ENCODE data around the gene SNX25.
A peak's percentile ranks its signal among the peaks of the same experiment; 100 is the strongest.
"Not testable (repeated sequence)": the region's sequence is repeated elsewhere in the genome, so short reads cannot be mapped to it uniquely, and the experiment has no call there.

SNX25 gene

GRCh38 chr4:185209031-185209851 lies at the start of gene SNX25:
Gene SNX25, plus strand, starts transcription at chr4:185209598. Its CDS starts 229 bp downstream, at chr4:185209827.
- peak; percentile 71 for DNase-seq

DNA sequence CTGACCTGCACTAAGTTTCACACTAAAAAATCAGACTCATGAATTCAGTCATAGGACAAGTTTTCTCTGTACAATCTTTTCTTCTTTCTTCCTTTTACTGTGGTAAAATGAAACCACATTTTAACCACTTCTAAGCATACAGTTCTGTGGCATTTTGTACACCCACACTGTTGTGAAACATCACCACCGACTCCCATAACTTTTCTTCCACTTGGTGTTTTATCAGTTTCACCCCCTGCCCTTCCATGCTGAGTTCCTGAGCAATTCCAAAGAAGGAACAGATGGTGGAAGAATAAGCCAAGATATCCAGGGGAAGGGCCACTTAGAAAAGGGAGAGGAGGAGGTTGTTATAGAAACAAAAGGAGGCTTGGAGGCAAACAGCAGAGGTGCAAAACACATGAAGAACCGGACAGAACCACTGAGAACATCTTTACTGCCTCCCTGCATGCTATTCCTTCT lies 43.8 kb upstream of the SNX25 start:
- no peak for DNase-seq

DNA sequence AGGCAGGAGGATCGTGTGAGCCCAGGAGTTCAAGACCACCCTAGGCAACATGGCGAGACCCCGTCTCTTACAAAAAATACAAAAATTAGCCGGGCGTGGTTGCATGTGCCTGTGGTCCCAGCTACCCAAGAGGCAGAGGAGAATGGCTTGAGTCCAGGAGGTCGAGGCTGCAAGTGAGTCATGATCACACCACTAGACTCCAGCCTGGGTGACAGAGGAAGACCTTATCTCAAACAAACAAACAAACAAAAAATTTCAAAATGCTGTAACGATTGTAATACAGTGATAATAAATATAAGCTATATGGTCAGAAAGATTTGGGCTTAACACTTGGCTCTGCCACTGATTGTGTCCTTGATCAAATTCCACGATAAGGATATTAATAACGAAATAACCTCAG lies 42.2 kb upstream of the SNX25 start:
- no peak for DNase-seq

- peak; percentile 66 for DNase-seq
Measured at GRCh38 chr4:185171373-185172071, 37.9 kb upstream of the SNX25 start.

DNA sequence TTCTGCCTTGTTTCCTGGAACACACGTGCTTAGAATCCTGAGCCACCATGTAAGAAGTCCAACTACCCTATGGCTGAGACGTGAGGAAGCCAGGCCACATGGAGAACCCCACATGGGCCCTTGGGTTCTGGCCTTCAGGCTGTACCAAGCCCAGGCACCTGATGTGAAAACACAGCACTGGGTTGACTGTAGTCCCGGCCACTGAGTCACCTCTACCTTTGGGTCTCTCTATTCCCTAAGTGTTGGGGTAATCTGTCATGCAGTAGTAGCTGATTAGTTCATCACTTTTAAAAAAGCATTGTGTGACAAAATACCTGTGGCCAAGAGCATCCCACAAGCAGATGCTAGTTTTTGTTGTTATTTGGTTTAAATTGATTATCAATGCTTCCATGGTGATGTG lies 29.9 kb upstream of the SNX25 start:
- DNase-seq = no peak

DNA sequence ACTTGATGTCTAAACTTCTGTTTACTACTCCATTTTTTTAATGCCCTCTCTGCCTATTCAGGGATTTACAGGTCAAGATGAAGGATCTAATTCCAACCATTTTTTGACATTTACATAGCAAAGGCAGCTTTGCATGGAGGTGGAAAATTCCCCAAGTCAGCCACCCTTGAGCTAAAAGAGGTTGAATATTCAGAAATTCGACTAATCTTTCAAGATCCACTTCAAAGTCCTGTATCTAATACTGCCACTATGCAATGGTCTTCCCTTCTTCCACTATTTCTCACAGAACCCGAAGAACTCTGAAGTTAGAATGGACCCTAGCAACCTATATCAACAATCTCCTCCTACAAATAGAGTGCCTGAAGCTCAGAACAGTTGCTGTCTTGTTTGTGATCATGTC lies 27.2 kb upstream of the SNX25 start:
- no peak for DNase-seq

DNA sequence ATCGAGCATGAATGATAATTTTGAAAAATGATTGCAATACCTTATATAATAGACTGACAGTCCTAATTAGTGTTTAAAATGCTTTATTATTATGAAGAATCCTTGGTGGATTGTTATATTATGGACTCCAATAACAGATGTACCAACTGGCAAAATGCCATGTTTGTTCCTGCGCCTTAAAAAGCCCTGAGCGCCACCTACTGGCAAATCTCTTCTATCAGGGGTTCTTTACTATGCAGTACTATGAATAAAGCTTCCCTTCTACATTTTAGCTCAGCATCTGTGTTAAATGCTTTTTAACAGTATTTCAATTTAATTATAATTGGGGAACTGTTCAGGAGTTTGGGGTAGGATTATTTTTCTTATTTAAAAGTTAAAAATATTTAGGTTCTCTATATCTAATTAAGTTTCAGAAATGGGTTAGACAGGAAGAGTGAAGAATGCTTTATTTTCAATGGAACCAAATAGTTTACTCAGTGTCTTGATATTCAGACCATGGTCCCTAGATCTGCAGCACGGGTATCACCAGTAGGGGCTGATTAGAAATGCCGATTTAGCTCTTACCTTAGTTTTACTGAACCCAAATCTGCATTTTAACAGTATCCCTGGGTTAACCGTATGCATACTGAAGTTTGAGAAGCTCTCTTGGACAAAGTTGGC lies 25.6 kb upstream of the SNX25 start:
- DNase-seq = peak; percentile 84

DNA sequence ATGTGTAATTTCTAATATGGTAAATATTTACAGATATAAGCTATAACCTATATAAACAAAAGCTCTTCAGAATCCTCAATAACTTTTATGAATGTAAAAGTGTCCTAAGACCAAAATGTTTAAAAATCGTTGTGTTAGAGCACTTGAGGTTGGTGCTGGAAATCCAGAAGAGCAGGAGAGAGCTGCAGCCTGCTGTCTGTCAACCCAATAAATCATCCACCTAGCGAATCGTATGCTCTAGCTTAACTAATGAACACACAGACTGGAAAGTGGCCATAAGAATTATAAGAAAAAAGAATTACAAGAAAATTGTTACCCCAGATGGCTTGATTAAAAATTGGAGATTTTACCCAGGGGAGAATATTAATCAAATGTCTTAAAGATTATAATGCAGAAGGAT lies 22.6 kb upstream of the SNX25 start:
- DNase-seq = no peak

DNA sequence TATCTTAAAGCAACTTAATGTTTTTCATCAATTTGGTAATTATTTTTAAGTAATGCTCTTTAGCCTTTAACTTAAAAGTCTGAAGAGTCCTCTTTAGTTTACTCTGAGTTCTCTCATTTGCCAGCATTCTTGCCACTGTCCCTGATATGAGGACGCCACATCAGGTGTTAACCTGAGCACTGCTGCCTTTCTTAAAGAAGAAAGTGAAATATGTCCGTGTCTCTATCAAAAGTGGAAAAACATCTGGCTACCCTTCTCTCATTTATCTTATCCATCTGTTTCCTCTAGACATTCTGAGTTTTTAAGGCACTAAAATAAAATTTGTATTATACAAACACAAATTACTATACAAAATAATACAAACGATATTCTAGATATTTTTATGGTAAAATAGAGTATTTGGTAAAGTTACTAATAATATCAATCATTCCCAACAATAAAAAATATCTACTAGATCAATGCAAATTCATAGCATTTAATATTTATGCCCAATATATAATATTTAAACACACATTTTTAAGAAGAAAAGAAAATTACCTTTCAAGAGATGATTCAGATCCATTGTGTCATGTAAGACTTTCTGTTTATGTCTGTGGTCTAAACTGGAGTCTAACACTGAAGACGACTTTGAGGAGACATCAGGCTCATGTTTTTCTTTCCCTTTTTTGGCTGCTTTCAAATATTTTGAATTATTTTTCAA lies 19.6 kb upstream of the SNX25 start:
- no peak for DNase-seq

DNA sequence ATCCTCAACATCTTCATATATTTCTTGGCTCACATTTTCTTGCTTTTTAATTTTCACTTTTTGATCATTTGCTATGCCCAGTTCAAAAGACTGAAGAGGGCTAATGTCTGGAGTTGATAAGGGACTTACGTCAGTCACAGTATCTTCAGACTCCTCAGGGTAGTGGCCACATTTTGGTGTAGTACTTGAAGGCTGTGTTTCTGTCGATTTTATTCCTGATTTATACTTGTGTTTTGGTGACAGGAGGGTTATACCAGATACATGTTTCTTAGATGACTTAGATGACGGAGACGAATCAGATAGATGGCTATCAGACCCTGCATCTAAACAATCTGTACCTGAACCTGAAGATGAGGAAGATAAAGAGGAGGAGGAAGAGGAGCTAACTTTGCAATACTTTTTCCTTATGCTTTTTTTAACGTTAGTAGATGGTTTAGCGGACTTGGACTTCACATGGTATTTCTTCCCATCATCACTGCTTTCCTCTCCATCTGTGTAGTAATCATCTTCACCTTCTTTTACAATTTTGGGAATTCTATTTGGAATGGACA lies 19.0 kb upstream of the SNX25 start:
- no peak for DNase-seq

- no peak for DNase-seq
Measured at GRCh38 chr4:185192059-185192458, 17.3 kb upstream of the SNX25 start.

DNA sequence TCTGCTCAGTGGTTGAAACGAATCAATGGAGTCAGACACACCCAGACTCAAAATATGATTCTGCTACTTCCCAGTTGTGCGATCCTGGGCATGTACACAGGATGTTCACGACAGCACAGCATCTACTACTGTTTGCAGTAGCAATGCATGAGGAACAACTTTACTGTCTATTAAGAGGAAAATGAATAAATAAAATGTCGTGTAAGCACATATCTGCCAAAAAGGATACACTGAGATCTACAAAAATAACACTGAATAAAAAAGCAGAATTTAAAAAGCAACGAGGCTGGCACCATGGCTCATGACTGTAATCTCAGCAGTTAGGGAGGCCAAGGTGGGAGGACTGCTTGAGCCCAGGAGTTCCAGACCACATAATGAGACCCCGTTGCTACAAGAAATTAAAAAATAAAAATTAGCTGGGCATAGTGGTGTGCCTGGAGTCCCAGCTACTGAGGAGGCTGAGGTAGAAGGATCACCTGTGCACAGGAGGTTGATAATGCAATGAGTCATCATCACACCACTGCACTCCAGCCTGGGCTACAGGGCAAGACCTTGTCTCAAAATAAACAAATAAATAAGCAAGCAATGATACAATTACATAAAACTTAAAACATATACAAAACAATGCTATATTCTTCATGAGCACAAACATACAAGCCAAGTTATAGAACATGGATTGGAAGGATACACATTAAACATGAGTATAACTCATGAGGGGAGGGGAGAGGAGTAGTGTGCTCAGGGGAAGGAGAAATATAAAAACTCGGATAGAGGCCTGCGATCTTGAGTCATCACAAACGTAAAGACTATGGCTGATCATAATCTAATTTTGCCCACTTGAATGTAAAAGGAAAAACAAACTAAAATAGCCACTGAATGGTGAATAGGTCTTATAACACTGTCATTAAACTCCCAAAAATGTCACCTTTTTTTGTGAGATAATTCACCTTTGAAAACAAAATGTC lies 14.2 kb upstream of the SNX25 start:
- no peak for DNase-seq

DNA sequence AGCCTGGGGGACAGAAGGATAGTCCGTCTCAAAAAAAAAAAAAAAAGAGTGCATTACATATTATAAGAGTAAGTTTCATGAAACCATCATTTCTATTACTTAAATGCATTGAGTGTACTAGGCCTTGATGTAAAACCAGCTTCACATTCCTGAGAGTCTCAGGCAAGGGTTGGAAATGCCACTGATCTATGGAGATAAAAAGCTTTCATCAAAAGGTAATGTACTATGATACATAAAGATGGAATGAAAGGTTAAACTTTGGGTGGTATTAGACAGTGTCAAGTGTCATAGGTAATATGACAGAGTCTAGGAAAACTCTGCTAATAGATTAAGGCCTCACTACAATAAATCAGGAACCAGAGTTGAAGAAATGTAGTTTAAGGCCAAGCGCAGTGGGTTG lies 13.0 kb upstream of the SNX25 start:
- DNase-seq = no peak

- DNase-seq = not testable (repeated sequence)
Measured at GRCh38 chr4:185198189-185198588, 11.2 kb upstream of the SNX25 start.

- no peak for DNase-seq
Measured at GRCh38 chr4:185201977-185202962, 7.1 kb upstream of the SNX25 start.

- DNase-seq = no peak
Measured at GRCh38 chr4:185202984-185203485, 6.4 kb upstream of the SNX25 start.

GRCh38 chr4:185203486-185204237 lies 5.7 kb upstream of the SNX25 start, which contains the start of gene CFAP97:
Gene CFAP97, minus strand, starts transcription at chr4:185204000. Its CDS starts 12,804 bp downstream, at chr4:185191196.
- DNase-seq = peak; percentile 49

DNA sequence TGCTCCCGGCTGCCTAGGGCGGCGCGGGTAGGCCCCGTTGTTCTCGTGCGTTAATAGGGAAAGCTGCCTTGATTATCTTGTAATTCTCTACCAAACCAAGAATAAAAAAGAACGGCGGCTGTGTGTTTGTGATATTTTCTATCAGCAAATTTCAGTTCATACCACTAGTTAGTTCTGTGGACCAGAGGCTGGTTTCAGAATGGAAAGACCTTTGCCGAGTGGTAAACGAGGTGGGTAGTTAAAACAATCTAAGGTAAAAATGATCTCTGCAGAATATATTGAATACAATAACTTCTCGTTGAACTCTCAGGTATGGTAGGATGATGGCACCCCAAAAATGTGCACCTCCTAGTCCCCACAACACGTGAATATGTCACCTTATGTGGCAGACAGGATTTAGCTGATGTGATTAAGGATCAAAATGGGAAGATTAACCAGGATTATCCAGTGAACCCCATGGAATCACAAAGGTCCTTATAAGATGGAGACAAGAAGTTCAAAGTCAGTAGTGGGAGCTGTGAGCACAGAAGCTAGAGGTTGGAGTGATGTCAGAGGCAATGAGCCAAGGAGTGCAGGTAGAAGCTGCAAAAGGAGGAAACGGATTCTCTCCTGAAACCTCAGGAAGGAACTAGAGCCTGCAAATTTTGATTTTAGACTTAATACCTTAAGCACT lies 5.0 kb upstream of the SNX25 start:
- peak; percentile 51 for DNase-seq

Measured in kidney glomerular epithelial cell (primary cell).